Right ventricle myocardium inferior (tissue), 1 donor: Measurements from ENCODE around the gene NUDT4. TPM values are rescaled to one million over a fixed set of nuclear protein-coding genes. Genes with fewer than 3 reads are reported as not detected.

ENCODE experiments used
- ATAC-seq: fragments of 200-7000 bp; cut with Tn5 transposase; one replicate; pipeline ENCODE4 v1.9.1; 2020; ENCODE audit warnings: mild to moderate bottlenecking, moderate library complexity
- DNase-seq: peaks from one replicate; pipeline ENCODE4 v3.0.0; 2021; ENCODE audit errors: missing footprints
- intact Hi-C: fragments of 100-400 bp; cut with DNase I; formaldehyde crosslinking; loops from one replicate; pipeline ENCODE4 v1.11.0; 2022
- long read RNA-seq: library from polyadenylated mRNA; unstranded; transcript quantifications from one replicate; pipeline ENCODE4 v2.0.0, GENCODE V29; 2021
- total RNA-seq: library from RNA; stranded (reverse); fragmentation: NEBNext Ultra II Directional; extraction: Animal tissue kit (Norgen Biotek cat#: 25700); gene quantifications from one replicate; pipeline ENCODE4 v1.2.1, GENCODE V29; 2021
- donor health status: DM: no; HTN: yes; CAD: no; lungs with severe emphysema.

Gene NUDT4
- 445 TPM for total RNA-seq
- long read RNA-seq, full-length matches to known transcripts: 960 of 1,033 reads
- long read RNA-seq, partial matches to known transcripts: 1 of 1,033 reads
- long read RNA-seq, other reads (novel, unspliced or antisense): 72 of 1,033 reads

- intact Hi-C loops: loop anchor here (2.0 to 10.0 kb wide), 5 partner anchors 75 to 315 kb away; no protein-coding TSS in a partner anchor
- DNase-seq (peak; percentile 99), ATAC-seq (peak; percentile 93)
These were observed at the start of gene NUDT4 for GRCh38 chr12:93377252-93378195. Gene NUDT4 (plus strand): TSS chr12:93377925. CDS start chr12:93378323, 398 bp downstream.

DNA sequence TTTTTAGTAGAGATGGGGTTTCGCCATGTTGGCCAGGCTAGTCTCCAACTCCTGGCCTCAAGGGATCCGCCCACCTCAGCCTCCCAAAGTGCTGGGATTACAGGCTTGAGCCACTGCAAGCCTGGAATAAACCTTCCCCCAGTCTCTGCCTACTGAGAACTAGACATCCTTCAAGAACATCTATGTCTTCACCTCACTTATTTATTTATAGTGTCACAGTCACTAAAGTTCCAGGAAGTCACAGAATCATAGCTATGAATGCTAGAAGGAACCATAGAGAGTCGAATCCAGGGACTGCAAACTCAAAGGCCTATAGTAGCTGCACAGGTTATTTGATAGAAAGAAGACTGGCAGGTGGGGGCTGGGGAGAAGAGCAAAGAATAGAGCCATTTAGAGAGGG, 44.7 kb upstream of the NUDT4 start:
- intact Hi-C loops: no loop called here
- ATAC-seq (no peak), DNase-seq (no peak)

DNA sequence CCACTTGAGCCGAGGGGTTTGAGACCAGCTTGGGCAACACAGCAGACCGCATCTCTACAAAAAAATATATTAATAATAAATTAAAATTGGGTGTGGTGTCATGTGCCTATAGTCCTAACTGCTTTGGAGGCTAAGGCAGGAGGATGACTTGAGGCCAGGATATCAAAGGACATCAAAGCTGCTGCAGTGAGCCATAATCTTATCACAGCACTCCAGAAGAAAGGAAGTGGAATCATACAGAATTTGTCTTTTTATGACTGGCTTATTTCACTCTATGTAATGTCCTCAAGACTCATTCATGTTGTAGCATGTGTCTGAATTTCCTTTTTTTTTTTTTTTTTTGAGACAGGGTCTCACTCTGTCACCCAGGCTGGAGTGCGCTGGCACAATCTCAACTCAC, 43.9 kb upstream of the NUDT4 start:
- DNase-seq (no peak), ATAC-seq (no peak)
- intact Hi-C loops: no loop called here

DNA sequence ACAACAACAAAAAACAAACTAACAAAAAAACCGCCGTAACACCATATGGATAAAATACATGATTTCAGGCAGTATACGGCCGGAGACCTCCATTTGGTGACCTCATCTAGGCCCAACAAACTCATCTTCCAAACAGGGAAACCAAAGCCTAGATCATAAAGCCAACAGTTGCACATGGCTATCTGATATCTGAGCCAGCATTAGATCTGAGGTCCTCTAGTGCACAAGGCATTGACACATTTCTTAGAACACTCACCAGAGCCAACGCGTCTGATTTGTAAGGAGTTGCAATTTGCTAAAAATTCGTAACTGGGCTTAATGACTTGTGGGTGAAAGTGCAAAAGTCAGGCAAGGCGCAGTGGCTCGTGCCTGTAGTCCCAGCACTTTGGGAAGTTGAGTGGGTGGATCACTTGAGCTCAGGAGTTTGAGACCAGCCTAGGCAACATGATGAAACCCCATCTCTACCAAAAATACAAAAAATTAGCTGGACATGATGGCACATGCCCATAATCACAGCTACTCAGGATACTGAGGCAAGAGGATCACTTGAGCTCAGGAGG, 42.0 kb upstream of the NUDT4 start:
- DNase-seq (no peak), ATAC-seq (no peak)
- intact Hi-C loops: no loop called here

DNA sequence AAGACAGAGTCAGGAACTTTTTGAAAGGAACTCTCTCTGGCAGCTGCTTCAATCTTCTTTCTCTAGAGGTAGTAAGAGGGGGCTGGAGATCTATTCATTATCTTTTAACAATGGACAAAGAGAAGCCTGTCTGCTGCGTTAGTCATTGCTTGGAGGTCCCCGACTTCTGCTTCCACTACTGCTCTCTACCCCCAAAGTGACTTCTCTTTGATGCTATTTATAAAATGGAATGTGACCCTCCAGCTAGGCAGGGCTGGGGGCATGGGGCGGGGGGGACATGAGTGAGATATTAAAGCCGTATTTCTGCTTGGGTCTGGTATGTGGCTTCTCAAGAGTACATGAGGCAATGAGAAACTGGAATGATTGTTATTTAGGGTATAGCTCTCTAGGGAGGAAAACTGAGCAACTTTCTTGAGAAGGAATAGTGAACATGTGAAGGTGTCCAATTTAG, 41.4 kb upstream of the NUDT4 start:
- intact Hi-C loops: no loop called here
- DNase-seq (no peak), ATAC-seq (peak; percentile 52)

GRCh38 chr12:93338598-93338997, 39.1 kb upstream of the NUDT4 start:
- DNase-seq (no peak), ATAC-seq (no peak)
- intact Hi-C loops: no loop called here

- no peak for DNase-seq
- intact Hi-C loops: no loop called here
- ATAC-seq: no peak
These were observed 38.0 kb upstream of the NUDT4 start for GRCh38 chr12:93339695-93340094.

GRCh38 chr12:93341409-93342049, 36.2 kb upstream of the NUDT4 start:
- no peak for ATAC-seq
- intact Hi-C loops: no loop called here

DNA sequence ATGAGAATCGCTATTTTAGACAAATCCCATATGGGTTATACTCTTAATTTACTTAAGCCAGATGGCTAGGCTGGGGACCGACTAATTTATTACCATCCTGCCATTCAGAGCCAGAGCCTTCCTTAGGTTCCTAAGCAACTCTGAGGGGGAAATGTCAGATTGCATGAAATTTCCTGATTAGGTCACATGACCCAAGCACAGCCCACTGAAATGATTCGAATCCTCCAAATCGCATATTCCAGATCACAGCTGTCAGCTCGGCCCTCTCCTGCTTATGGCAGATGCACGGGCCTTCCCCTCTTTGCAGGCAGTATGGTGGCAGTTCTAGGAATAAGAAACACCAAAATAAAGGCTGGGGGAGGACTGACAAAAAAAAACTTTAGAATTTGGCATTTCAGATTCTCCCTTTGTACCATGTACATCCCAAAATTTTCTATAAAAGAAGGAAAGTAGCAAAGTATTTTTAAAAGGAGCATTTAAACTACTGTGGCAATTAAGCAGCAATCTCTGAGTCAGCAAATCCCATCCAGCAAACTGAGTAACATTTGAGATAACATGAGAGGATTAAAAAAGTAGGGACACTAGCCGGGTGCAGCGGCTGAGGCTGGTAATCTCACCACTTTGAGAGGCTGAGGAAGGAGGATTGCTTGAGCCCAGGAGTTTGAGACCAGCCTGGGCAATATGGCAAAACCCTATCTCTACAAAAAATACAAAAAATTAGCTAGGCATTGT, 30.5 kb upstream of the NUDT4 start:
- intact Hi-C loops: no loop called here
- ATAC-seq: no peak
- DNase-seq: no peak

More at GRCh38 chr12:93341409-93342049, 36.2 kb upstream of the NUDT4 start:
- no peak for DNase-seq

- no peak for DNase-seq
- intact Hi-C loops: no loop called here
- peak; percentile 46 for ATAC-seq
These were observed 28.9 kb upstream of the NUDT4 start for GRCh38 chr12:93348575-93349435.

GRCh38 chr12:93351726-93352125, 26.0 kb upstream of the NUDT4 start:
- ATAC-seq (no peak), DNase-seq (no peak)
- intact Hi-C loops: loop anchor here (5.0 kb wide), 1 partner anchor 44 kb away; no protein-coding TSS in a partner anchor

DNA sequence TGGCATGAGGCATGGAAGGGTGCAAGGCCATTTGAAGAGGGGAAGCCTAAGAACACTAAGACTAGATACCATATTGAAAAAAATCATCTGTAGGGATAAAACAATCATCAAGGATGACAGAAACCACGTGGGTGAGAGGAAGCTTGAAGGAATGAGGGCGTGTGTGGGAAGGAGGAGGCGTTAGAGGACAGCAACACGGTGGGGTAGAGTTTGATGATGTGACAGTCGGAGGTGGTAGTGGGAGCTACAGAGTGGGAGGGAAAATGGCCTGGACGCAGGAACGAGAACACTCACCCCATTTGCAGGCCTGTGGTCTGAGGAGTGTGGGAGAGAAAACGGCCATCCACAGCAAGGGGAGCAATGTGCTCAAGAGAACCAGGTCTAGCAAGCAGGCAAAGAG, 25.4 kb upstream of the NUDT4 start:
- no peak for ATAC-seq
- DNase-seq: no peak
- intact Hi-C loops: loop anchor here (5.0 kb wide), 1 partner anchor 45 kb away; no protein-coding TSS in a partner anchor

DNA sequence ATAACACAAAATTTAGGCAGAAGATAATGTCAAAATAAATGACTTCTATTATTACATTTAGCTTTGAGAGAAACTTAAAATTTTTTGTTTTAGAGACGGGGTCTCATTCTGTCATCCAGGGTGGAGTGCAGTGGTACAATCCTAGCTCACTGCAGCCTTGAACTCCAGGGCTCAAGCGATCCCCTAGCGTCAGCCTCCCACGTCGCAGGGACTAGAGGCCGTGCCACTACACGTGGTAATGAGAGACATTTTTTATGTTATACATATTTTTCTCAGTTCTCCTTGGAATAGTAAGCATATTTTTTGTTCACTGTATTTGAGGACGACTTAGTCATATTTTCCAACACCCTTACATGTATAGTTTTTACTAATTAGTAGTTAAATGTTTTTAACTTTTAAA, 21.5 kb upstream of the NUDT4 start:
- ATAC-seq (no peak), DNase-seq (no peak)
- intact Hi-C loops: no loop called here

- DNase-seq: no peak
- ATAC-seq: no peak
- intact Hi-C loops: no loop called here
These were observed 19.7 kb upstream of the NUDT4 start for GRCh38 chr12:93358058-93358457.

DNA sequence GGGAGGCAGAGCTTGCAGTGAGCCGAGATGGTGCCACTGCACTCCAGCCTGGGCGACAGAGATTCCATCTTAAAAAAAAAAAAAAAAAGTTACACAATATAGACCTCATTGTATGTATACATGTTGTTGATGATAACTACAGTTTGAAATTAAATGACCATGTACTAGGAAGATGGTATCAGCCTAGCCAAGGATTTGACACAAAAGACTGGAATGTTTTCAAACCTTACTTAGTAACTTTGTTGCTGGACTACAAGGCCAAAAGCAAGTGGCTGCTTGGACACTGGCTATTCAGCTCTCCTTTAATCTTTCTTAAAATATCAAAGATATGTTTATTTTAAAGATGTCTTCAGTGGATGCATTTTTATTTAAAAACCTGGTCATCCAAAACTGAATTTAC, 18.9 kb upstream of the NUDT4 start:
- no peak for DNase-seq
- intact Hi-C loops: no loop called here
- ATAC-seq: no peak

DNA sequence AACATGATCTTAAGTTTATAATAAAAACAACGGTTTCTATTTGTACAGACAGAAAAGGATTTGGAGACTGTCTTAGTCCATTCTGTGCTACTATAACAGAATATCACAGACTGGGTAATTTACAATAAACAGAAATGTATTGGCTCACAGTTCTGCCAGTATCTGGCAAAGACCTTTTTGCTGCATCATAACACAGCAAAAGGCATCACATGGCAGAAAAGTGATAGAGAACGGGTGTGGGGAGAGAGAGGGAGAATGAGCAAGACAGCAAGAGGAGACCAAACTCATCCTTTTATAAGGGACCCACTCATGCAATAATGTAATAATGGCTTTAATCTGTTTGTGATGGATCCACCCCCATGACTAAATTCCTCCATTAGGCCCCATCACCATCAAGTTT, 17.0 kb upstream of the NUDT4 start:
- intact Hi-C loops: no loop called here
- DNase-seq (no peak), ATAC-seq (no peak)

DNA sequence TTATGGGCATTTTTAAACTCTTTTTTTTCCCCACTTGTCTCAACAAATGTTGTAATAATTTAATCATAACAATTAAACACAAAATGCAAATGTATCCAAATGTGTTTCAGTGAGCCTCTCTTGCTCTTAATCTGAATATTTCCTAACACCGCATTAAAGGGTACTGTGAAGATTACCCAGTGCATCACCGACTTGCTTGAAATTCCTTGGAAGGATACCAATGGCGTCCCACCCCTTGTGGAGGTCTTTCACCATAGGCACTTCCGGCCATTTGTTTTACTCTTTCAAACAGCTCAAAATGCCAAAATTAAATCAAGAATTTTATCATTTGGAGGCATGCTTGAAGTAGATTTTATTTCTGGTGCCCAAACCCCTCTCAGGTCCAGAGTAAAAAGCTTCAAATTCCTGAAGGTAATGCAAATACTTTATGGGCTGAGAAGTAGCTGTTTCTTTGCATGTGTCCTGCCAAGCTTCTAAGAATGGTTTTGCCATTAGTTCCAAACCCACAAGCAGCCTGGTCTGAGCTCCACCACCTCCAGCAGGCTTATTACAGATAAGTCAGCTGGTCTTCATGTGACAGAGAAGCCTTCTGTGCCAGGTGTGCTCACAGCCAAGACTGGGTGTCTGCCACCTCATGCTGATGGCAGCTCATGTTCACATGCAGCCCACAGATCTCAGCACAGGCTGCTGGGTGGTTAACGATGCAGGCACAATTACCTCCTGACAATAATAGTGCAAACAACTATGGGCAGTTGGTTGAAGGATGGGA, 16.4 kb upstream of the NUDT4 start:
- intact Hi-C loops: no loop called here
- peak; percentile 94 for ATAC-seq
- peak; percentile 78 for DNase-seq
